OCI-LY1 (cell line): ENCODE data around the gene CALCA.

Experiments used
- CTCF ChIP-seq: fragments of 200-600 bp; sonication (generic), shearing (Covaris generic); IDR thresholded peaks from 2 replicates; pipeline ENCODE4 v1.5.1; 2017; ENCODE audit warnings: mild to moderate bottlenecking, antibody characterized with exemption, low read length, moderate library complexity, mixed read lengths
- EZH2 ChIP-seq: fragments of 200-600 bp; sonication (generic), shearing (Covaris generic); IDR thresholded peaks from 2 replicates; pipeline ENCODE4 v1.8.0; 2017; ENCODE audit warnings: borderline replicate concordance, mixed run types, mild to moderate bottlenecking, antibody characterized with exemption, low read length, moderate library complexity, mixed read lengths

- TF ChIP-seq CTCF (peak; percentile 91), EZH2 (no peak)
Measured at GRCh38 chr11:14974515-14975251, 2.5 kb upstream of the CALCA start.
